Stimulated activated CD4-positive, alpha-beta T cell treated with anti-CD3 and anti-CD28 coated beads, Interleukin-4, amount 100 ng/mL, for 24 hours (primary cell): ENCODE measurements around the gene STARD7.

Experiments used
- DNase-seq: peaks from one replicate; pipeline ENCODE4 v3.0.0-alpha.2; 2020

The STARD7 gene

DNA sequence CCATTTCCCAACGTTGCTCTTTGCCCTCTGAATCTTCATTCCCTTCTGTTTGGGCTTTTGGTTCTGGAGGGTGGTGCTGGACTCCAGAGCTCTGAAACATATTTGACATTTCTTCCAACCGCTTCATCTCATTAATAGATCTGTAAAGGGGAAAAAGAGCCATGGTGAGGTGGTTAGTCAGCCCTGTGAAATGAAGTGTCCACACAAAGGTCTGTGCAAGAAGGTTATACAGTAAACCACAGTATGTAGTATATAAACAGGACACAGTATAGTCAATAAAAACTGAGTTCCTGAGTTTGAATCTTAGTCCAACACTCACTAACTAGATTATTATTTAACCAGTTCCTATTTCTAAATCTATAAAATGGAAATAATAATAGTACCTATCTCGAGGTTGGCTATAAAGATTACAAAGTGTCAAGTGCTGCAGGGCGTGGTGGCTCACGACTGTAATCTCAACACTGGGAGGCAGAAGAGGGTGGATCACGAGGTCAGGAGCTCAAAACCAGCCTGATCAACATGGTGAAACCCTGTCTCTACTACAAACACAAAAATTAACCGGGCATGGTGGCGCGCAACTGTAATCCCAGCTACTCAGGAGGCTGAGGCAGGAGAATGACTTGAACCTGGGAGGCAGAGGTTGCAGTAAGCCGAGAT is 13.1 kb downstream of the STARD7 start:
- DNase-seq = no peak

- no peak for DNase-seq
These were observed 16.5 kb downstream of the STARD7 start for GRCh38 chr2:96191937-96192670.

DNA sequence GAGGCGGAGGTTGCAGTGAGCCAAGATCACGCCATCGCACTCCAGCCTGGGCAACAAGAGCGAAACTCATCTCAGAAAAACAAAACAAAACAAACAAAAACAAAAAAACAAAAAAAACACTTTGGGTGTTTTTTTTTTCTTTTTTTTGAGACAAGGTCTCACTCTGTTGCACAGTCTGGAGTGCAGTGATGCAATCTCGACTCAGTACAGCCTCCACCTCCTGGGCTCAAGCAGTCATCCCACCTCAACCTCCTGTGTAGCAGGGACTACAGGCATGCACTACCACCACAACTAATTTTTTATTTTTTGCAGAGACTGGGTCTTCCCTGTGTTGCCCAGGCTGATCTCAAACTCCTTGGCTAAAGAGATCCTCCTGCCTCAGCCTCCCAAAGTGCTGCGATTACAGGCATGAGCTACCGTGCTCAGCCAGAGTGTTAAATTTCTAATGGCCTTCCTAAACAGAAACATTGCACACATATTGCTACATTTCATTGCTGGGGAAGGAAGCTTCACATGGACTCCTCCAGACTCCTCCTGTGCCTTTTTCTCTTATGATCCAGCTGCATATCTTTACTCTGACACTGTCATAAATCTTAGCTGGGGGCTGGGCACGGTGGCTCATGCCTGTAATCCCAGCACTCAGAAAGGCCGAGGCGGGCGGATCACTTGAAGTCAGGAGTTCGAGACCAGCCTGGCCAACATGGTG is 19.7 kb downstream of the STARD7 start:
- DNase-seq = no peak

- no peak for DNase-seq
These were observed 22.1 kb downstream of the STARD7 start for GRCh38 chr2:96186562-96186961.

GRCh38 chr2:96185516-96185915 is 23.1 kb downstream of the STARD7 start:
- DNase-seq = no peak

DNA sequence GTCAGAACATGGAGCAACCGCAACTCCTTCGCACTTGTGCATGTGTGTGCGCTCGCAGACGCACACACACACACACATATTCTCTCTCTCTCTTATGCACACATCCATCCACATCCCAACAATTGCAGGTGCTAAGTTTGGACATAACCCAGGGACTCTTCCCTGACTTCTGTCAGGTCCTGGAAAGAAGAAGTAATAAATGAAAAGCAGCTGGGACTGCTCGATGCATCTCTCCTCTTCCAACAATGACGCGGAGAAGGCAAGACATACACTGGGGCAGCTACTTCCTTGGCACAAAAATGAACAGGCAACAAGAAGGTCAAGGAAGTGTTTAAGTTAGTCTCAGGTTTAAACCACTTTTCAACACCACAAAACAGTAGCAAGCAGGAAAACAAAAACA is 23.6 kb downstream of the STARD7 start:
- no peak for DNase-seq

DNA sequence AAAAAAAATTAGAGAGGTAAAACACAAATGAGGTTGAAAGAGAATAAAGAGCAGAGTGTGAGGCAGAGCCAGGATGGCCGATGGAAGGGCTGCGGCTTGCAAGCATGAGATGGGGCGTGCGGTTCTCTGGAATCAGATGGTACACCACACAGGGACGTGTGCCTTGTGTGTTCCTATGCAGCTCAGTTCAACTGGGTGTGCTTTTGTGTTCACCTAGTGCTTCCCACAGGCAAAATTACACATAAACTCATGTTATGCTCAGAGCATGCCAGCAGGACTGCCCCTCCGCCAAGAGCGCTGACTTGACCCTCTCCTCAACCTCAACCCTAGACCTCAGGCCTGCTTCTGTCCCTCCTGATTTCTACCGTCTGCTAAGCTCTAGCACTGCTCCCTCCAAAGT is 24.4 kb downstream of the STARD7 start:
- no peak for DNase-seq

DNA sequence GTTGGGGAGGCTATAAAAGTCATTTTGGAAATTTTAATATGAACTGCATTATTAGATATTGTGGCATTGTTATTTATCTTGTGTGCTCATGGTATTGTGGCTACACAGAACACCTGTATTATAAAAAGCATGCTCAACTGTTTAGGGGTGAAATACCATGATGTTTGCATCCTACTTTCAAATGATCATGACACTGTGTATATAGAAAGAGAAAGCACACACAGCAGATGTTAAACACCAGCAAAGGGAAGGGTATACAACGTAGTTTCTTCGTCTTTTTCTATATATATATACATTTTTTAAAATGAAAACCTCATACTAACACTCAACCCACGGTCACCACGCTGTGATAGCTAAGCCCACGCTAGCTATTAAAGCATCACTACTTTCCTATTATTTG is 27.1 kb downstream of the STARD7 start:
- no peak for DNase-seq

DNA sequence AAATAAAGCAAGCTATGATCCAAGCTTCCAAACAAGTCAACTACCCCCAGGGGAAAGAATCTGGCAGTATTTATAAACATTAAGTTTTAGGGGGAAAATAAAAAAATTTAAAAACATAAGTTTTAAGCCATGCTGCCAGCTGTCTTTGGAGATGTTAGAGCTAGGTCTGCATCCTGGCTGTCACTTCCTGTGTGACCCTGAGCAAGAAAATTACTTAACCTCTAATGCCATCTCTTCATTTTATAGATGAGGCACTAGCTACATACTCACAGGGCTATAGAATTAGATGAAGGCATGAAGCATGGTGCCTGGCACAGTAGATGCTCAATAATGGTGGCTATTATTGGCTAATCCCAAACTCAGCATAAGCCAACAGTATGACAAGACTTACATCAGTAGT is 28.1 kb downstream of the STARD7 start:
- DNase-seq = no peak

- DNase-seq = no peak
These were observed 28.6 kb downstream of the STARD7 start for GRCh38 chr2:96180002-96180401.

- DNase-seq = no peak
These were observed 32.0 kb downstream of the STARD7 start for GRCh38 chr2:96176661-96177060.

GRCh38 chr2:96175951-96176350 is 32.7 kb downstream of the STARD7 start:
- no peak for DNase-seq

DNA sequence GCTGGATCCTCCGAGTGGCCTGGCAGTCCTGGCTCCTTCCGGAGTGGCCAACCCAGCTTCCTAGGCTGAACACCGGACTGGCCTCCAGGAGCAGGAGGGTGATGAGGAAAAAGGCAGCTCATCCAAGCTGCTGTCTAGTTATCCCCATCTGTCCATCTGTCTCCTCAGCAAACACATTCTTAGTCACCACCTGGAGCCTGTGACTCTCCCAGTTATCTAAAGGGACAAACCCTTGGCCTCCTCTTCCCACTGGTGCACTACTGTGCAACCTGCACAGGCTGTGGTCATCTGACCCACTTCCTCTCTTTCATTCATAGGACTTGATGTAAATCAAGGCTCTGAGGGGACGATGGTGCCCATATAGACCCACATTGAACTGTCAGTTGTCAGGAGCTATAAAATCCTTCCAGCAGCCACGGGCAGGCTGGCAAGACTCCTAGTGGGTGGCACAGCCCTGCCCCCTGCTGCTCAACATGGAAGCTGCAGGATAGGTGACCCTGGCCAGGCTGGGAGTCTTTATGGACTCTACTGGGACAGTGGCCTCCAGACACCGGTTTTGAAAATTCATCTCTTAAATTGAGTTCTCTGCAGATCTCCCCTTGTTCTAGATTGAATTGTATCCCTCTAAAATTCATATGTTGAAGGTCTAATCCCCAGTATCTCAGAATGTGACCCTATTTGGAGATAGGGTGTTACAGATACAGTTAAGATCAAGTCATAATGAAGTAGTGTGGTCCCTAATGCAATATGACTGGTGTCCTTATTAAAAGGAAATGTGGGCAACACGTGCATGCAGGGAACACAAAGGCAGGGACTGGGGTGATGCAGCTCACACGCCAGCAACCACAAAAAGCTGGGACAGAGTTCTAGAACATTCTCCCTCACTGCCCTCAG is 34.1 kb downstream of the STARD7 start:
- peak; percentile 88 for DNase-seq

DNA sequence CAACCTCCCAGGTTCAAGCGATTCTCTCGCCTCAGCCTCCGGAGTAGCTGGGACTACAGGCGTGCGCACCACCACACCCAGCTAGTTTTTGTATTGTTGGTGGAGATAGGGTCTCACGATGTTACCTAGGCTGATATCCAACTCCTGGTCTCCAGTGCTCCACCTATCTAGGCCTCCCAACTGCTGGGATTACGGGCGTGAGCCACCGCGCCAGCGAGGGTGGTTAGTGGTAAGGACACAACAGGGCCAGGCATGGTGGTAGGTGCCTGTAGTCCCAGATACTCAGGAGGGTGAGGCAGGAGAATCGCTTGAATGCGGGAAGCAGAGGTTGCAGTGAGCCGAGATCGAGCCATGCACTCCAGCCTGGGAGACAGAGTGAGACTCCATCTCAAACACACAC is 36.8 kb downstream of the STARD7 start:
- DNase-seq = no peak

DNA sequence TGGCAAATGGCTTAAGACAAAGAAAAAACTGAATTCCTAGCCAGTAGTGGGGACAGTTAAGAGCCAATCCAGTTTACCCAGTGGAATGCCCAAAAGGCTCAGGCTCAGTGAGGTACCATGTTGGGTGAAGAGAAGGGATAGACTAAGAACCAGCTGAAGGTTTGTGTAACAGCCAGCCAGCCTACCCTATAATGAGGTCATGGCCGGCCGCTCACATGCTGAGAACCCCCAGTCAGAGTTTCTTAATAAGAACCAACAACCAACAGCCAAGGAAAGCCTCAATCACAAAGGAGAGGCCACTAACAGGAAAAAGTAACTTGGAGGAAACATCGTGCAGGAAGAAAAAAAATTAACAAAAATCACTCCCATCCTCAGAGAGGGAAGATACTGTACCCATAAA is 38.0 kb downstream of the STARD7 start:
- DNase-seq = no peak

GRCh38 chr2:96169868-96170507 is 38.6 kb downstream of the STARD7 start:
- DNase-seq = no peak

DNA sequence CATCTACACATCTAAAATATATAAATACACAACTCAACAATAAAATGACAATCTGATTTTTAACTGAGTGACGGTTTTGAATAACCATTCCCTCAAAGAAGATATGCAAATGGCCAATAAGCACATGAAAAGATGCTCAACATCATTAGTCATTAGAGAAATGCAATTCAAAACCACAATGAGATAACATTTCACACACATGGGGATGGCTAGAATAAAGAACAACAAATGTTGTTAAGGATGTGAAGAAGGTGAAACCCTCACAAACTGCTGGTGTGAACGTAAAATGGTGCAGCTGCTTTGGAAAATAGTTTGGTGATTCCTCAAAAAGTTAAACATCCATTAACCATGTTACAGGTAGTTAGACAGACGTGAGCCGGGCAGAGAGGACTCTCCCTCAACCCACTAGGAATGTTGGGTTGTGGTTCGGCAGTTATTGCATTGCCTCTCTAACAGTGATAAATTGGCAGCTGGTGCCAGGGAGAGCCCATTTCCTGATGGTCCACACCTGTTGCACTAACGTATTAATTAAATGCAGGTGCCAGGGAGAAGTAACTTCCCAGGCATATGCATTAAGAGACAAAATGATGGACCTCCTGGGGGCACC is 41.1 kb downstream of the STARD7 start:
- DNase-seq = no peak

GRCh38 chr2:96164459-96165184 is 44.0 kb downstream of the STARD7 start:
- DNase-seq = peak; percentile 71

GRCh38 chr2:96163768-96164429 is 44.7 kb downstream of the STARD7 start:
- peak; percentile 81 for DNase-seq

- no peak for DNase-seq
These were observed 45.2 kb downstream of the STARD7 start for GRCh38 chr2:96163415-96163767.

DNA sequence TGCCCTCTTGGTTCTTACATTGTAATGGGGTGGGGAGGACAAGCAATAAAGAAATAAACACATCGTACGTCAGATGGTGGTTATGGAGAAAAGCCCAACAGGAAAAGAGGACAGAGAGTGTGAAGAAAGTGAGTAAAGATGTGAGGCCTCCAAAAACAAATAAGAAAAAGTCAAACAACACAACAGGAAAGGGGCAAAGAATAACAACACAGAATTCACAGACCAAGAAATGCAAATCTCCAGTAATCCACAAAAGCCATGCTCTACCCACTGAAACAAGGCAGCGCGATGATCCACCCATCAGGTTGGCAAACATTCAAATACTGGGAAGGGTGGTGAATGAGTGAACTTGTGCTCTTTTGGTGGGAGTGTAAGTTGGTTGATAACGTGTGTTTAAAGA is 46.7 kb downstream of the STARD7 start:
- DNase-seq = no peak
